PC-3 (cell line): Measurements from ENCODE around the gene OPRL1. TPM values are rescaled to one million over a fixed set of nuclear protein-coding genes. Genes with fewer than 3 reads are reported as not detected.

Experiments
- ATAC-seq: fragments of 200-7000 bp; cut with Tn5 transposase; 2 replicates; pipeline ENCODE4 v1.9.1; 2020; ENCODE audit warnings: mild to moderate bottlenecking, moderate library complexity
- BruUV-seq: library from RNA; stranded (reverse); fragments of 400-500 nt; replicated peaks from 2 replicates; lab custom pipeline; 2021; lab: Mats Ljungman, UMichigan
- CTCF ChIA-PET: fragments of 300-600 bp; sonication (Branson Sonifier 250); formaldehyde crosslinking; loops from one replicate; lab custom pipeline; 2022; ENCODE audit warnings: antibody characterized with exemption; lab: Charles Lee
- POLR2A ChIA-PET: fragments of 300-600 bp; sonication (Branson Sonifier 250); formaldehyde crosslinking; loops from one replicate; lab custom pipeline; 2022; ENCODE audit warnings: antibody characterized with exemption; ENCODE audit not compliant: unreplicated experiment; lab: Charles Lee
- DNase-seq: peaks from one replicate; pipeline ENCODE4 v3.0.0-alpha.2; 2015
- H2AFZ ChIP-seq: fragments of 300-600 bp; sonication (generic); 2 replicates; pipeline ENCODE4 v1.6.0; 2016; ENCODE audit warnings: antibody characterized with exemption, low read length
- H3F3A ChIP-seq: fragments of 300-600 bp; sonication (generic); one replicate; pipeline ENCODE4 v1.6.0; 2017; ENCODE audit warnings: antibody characterized with exemption, low read length, control low read depth, mild to moderate bottlenecking; ENCODE audit not compliant: unreplicated experiment
- H3K27ac ChIP-seq: fragments of 300-600 bp; sonication (generic); 2 replicates; pipeline ENCODE4 v1.5.1; 2016; ENCODE audit warnings: mild to moderate bottlenecking, low read length
- H3K27me3 ChIP-seq: fragments of 300-600 bp; sonication (generic); 2 replicates; pipeline ENCODE4 v1.6.1; 2016; ENCODE audit warnings: low read length, mixed read lengths
- H3K36me3 ChIP-seq: fragments of 300-600 bp; sonication (generic); 2 replicates; pipeline ENCODE4 v1.6.1; 2016; ENCODE audit warnings: low read depth, mixed run types, low read length, mixed read lengths
- H3K4me1 ChIP-seq: fragments of 300-600 bp; sonication (generic); 2 replicates; pipeline ENCODE4 v1.5.1; 2016; ENCODE audit warnings: low read length; ENCODE audit not compliant: insufficient read depth
- H3K4me2 ChIP-seq: fragments of 300-600 bp; sonication (generic); 2 replicates; pipeline ENCODE4 v1.6.0; 2016; ENCODE audit warnings: low read length
- H3K4me3 ChIP-seq: fragments of 300-600 bp; sonication (generic); 2 replicates; pipeline ENCODE4 v1.5.1; 2016; ENCODE audit warnings: mild to moderate bottlenecking, low read length, mixed read lengths
- H3K79me2 ChIP-seq: fragments of 300-600 bp; sonication (generic); 2 replicates; pipeline ENCODE4 v1.6.1; 2017; ENCODE audit warnings: low read length, mixed read lengths
- H3K9ac ChIP-seq: fragments of 300-600 bp; sonication (generic); 2 replicates; pipeline ENCODE4 v1.6.0; 2016; ENCODE audit warnings: mild to moderate bottlenecking, low read length
- H3K9me2 ChIP-seq: fragments of 300-600 bp; sonication (generic); replicated peaks from 2 replicates; pipeline ENCODE4 v1.6.1; 2016; ENCODE audit warnings: mixed run types, low read length, mixed read lengths
- H3K9me3 ChIP-seq: fragments of 300-600 bp; sonication (generic); 2 replicates; pipeline ENCODE4 v1.6.1; 2016; ENCODE audit warnings: low read length, mixed read lengths
- H4K20me1 ChIP-seq: fragments of 300-600 bp; sonication (generic); 2 replicates; pipeline ENCODE4 v1.6.1; 2016; ENCODE audit warnings: low read length, mixed read lengths
- EZH2 ChIP-seq: fragments of 300-600 bp; sonication (generic); IDR thresholded peaks from one replicate; pipeline ENCODE4 v1.6.1; 2017; ENCODE audit warnings: antibody characterized with exemption, mild to moderate bottlenecking, low read length; ENCODE audit not compliant: unreplicated experiment
- EZH2phosphoT487 ChIP-seq: fragments of 300-600 bp; sonication (generic); IDR thresholded peaks from 2 replicates; pipeline ENCODE4 v1.6.1; 2018; ENCODE audit warnings: mild to moderate bottlenecking, antibody characterized with exemption, low read length, borderline replicate concordance
- intact Hi-C: fragments of 100-400 bp; cut with micrococcal nuclease; formaldehyde crosslinking; loops from 2 replicates; pipeline ENCODE4 v1.9.0; 2023
- total RNA-seq: library from RNA; depleted of rRNA; stranded (reverse); fragments of >200 nt; gene quantifications from 2 replicates; pipeline ENCODE4 v1.2.3, GENCODE V29; 2014
- TF ChIP-seq, protein P1 (sequence below): fragments of 300-600 bp; sonication (generic); conservative IDR thresholded peaks from 2 replicates; pipeline ENCODE4 v1.5.1; 2017; ENCODE audit warnings: antibody characterized with exemption, low read depth, mild to moderate bottlenecking, low read length

The OPRL1 gene
- total RNA-seq, 1 experiment from 2014 or later: 5.6 TPM

DNA sequence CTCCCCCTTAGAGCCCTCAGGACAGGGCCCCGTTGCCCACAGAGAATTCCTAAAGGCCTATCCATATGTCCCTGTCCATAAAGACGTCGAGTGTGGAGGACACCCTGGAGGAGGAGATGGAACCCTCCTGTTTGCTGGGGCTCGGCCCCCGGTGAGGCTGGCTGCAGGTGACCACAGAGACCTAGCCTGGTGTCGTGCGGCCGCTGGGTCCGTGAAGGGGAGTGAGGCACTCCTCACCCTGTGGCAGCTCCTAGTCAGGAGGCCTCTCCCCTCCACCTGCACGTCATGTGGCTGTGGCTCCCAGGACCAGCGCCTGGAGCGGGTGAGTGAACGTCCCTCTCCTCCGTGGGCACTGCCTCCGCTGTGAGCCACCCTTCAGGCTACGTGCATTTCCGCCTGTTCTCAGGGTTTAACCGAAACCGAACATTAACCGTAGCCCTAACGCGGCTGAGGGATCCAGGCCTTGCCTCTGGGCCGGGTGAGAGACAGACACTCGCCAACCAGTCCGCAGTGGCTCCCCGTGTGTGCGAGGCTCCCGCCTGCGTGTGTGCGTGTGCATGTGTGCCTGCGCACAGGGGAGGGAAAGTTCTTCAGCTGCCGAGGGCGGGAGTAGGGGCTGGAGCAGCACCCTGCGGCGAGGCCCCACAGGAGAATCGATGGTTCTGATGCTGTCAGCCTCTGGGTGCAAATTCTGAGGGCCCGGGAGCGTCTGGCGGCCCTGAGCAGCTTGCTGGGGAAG lies 22.8 kb upstream of the OPRL1 start:
- POLR2A ChIA-PET: no interaction called here
- Histone ChIP-seq H2AFZ (no peak overlapping the region), H3K27ac (no peak overlapping the region)

DNA sequence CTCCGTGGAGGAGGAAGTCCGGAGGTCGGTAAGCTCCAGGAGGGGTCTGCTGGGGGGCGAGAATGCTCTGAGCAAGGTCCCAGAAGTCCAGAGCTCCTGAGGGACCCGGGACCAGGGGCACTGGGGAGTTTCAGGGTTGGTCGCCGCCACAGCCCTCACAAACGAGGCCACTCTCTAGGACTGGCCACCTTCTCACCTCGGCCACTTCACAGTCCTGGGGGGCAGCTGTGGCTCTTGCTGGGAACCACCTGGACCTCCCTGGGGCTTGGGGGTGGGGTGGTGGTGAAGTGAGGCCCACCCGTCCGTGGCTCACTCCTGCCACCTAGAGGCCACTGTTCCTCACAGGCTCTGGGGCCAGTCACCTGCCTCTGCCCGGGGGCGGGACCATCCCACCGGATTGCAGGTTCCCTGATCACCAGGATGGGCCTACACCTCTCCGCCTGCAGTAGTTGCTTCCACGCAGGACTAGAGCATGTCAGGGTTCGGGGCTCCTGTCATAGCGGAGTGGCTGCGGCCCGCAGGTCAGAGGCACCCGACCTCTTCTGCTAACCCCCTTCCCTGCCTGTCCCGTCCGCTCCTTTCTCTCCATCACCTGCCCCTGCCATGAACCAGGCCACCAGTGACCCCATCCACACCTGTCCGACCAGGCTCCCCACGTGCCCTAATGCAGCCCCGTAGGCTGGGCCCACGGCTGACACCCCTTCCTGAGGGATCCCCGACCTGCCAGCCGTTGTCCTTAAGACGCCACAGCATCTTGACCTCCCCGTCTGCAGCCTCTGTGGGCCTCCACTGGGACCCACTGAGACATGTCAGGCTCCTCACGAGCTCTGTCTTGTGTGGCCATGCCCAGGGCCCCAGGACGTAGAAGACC lies 22.0 kb upstream of the OPRL1 start:
- Histone ChIP-seq H3K9me2 (no peaks in the 10 kb centered on the region), H3K79me2 (no peaks in the 10 kb centered on the region), H3K27ac (no peak overlapping the region), H2AFZ (peak overlapping the region; percentile 36; the same call in 1 of the 2 replicates), H4K20me1 (no peaks in the 10 kb centered on the region), H3K36me3 (no peaks in the 10 kb centered on the region), H3F3A (no peaks in the 10 kb centered on the region), H3K4me2 (peak overlapping the region; percentile 18; the same call in 1 of the 2 replicates), H3K4me3 (no peak overlapping the region), H3K9ac (no peak overlapping the region), H3K27me3 (no peaks in the 10 kb centered on the region), H3K4me1 (peaks cover 16% of the 10 kb centered on the region), H3K9me3 (no peaks in the 10 kb centered on the region)
- ATAC-seq (peak; percentile 82), DNase-seq (peak; percentile 83)
- TF ChIP-seq EZH2phosphoT487 (no peak), EZH2 (no peak)
- TF ChIP-seq, protein P1, sequence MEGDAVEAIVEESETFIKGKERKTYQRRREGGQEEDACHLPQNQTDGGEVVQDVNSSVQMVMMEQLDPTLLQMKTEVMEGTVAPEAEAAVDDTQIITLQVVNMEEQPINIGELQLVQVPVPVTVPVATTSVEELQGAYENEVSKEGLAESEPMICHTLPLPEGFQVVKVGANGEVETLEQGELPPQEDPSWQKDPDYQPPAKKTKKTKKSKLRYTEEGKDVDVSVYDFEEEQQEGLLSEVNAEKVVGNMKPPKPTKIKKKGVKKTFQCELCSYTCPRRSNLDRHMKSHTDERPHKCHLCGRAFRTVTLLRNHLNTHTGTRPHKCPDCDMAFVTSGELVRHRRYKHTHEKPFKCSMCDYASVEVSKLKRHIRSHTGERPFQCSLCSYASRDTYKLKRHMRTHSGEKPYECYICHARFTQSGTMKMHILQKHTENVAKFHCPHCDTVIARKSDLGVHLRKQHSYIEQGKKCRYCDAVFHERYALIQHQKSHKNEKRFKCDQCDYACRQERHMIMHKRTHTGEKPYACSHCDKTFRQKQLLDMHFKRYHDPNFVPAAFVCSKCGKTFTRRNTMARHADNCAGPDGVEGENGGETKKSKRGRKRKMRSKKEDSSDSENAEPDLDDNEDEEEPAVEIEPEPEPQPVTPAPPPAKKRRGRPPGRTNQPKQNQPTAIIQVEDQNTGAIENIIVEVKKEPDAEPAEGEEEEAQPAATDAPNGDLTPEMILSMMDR: peak; percentile 83
- ChIA-PET POLR2A (no interaction called here), CTCF (interaction anchor here (0.6 kb wide), 1 partner anchor 25 kb away, joined by 3 read pairs; no protein-coding TSS in a partner anchor)
- intact Hi-C loops: no loop called here
- no TSS peak for BruUV-seq

More for the DNA sequence above, 22.8 kb upstream of the OPRL1 start:
- Histone ChIP-seq H3K79me2 (no peaks in the 10 kb centered on the region), H3F3A (no peaks in the 10 kb centered on the region), H3K27me3 (no peaks in the 10 kb centered on the region), H3K4me1 (peaks cover 10% of the 10 kb centered on the region), H3K9ac (no peak overlapping the region), H4K20me1 (no peaks in the 10 kb centered on the region), H3K9me2 (no peaks in the 10 kb centered on the region), H3K4me3 (no peak overlapping the region), H3K36me3 (no peaks in the 10 kb centered on the region), H3K4me2 (no peak overlapping the region), H3K9me3 (no peaks in the 10 kb centered on the region)
- TF ChIP-seq EZH2phosphoT487: no peak
- TF ChIP-seq, protein P1: no peak
- no peak for TF ChIP-seq EZH2
- DNase-seq (no peak), ATAC-seq (no peak)
- no TSS peak for BruUV-seq
- CTCF ChIA-PET: interaction anchor here (0.6 kb wide), 1 partner anchor 26 kb away, joined by 3 read pairs; no protein-coding TSS in a partner anchor
- intact Hi-C loops: no loop called here
